Measurements from ENCODE around the gene DYNC1H1.

DYNC1H1 gene

DNA sequence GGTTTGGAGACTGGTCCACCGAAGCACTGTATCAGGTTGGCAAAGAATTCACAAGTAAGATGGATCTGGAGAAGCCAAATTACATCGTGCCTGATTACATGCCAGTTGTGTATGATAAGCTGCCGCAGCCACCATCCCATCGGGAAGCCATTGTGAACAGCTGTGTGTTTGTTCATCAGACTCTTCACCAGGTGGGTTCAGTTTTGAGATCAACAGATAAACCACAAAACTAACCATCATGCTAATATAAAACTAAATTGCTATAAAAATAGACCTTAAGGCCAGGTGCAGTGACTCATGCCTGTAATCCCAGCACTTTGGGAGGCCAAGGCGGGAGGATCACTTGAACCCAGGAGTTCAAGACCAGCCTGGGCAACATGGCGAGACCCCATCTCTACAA lies 63.6 kb downstream of the DYNC1H1 start:
- no peak for FAIRE-seq
- no peak for DNase-seq (ENCODE audit: extremely low spot score, insufficient read length, low read depth)

DNA sequence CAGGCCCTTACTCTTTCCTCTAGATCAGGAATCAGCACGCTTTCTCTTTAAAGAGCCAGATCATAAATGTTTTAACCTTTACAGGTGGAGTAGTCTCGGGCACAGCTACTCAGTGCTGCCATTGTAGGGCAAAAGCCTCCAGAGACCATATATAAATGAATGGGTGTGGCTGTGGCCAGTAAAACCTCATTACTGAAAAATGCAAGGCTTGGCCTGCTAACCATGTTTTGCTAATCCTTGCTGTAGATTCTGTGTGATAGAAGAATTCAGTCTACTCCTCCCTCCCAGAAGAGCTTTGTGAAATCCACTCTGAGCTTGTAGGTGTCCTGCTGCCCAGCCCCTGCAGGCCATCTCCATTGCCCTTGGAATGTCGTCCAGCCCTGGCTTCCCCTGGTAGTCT lies 64.4 kb downstream of the DYNC1H1 start:
- FAIRE-seq, result no peak
- no peak for DNase-seq (ENCODE audit: extremely low spot score, insufficient read length, low read depth)

DNA sequence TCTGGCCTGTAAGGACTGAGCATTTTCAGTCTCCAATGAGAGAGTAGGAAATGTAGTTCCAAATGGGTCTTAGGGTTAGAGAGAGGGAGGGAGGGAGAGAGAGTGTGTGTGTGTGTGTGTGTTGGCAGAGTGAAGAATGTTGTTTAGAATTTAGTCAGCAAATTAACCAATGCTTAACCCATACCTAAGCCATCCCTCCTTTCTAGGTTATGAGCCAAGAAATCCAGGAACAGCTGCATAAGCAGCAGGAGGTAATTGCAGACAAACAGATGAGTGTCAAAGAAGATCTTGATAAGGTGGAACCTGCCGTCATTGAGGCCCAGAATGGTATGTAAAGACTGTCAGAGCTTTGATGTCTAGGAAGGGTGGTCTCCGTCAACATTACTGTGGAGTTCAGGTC lies 65.6 kb downstream of the DYNC1H1 start:
- FAIRE-seq (no peak), DNase-seq (ENCODE audit: extremely low spot score, insufficient read length, low read depth) (no peak)

DNA sequence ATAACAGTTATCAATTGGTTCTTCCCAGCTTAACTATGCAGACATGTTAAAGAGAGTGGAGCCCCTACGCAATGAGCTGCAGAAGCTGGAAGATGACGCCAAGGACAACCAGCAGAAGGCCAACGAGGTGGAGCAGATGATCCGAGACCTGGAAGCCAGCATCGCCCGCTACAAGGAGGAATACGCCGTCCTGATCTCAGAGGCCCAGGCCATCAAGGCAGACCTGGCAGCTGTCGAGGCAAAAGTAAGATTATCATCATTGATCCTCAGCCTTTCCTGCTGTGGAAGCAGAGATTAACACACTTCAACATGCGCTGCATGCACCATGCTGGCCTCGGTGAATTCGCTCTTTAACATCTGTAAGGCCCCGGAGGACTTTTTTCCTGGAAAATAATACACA lies 68.9 kb downstream of the DYNC1H1 start:
- FAIRE-seq (no peak), DNase-seq (ENCODE audit: extremely low spot score, insufficient read length, low read depth) (no peak)

DNA sequence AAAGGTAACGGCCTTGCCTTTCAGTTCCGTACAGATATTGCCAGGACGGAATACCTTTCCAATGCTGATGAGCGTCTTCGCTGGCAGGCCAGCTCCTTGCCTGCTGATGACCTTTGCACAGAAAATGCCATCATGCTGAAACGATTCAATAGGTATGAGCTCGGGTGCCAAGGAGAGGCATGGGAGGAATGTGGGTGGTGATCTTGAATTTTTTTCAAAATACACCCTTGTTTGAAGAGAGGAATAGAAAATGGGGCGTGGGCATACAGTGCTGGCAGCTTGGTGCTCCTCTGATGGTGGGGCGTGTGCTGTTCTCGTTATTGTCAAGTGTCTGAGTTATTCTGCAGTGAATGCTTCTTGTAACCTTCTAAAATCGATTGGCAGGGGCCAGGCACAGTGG lies 69.9 kb downstream of the DYNC1H1 start:
- no peak for FAIRE-seq

DNA sequence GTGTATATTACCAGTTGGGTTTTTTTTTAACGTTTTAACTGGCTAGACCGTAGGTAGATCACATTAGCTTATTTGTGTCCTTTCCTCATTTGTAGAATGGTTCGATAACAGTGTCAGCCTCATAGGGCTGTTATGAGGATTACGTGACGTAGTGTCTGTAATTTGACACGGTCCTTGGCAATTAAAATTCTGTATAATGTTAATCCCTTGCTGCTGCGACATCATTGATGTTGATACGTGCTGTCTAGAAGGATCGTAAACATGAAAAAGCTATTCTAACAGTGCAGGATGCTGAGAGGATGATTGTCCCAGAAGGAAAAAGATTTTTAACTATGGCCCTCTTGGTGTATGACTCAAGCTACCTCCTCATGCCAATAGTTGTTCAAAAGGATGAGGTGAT lies 71.5 kb downstream of the DYNC1H1 start:
- DNase-seq (ENCODE audit: extremely low spot score, insufficient read length, low read depth), result no peak

More for the DNA sequence above, 69.9 kb downstream of the DYNC1H1 start:
- no peak for DNase-seq (ENCODE audit: extremely low spot score, insufficient read length, low read depth)

DNA sequence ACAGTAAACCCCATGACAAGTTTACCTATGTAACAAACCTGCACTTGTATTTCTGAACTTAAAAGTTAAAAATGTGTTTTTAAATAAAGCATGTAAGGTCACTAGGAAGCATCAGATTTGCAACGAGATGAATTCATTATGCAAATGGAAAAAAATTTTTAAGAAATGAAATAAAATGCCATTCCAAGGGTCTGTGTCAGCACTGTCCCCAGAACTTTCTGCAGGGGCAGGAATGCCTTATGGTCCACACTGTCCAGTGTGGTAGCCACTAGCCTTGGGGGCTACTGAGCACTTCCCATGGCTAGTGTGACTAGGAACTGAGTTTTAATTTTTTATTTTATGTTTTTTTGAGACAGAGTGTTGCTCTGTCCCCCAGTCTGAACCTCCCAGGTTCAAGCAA lies 73.3 kb downstream of the DYNC1H1 start:
- FAIRE-seq (no peak), DNase-seq (ENCODE audit: extremely low spot score, insufficient read length, low read depth) (no peak)

More for the DNA sequence above, 71.5 kb downstream of the DYNC1H1 start:
- no peak for FAIRE-seq

DNA sequence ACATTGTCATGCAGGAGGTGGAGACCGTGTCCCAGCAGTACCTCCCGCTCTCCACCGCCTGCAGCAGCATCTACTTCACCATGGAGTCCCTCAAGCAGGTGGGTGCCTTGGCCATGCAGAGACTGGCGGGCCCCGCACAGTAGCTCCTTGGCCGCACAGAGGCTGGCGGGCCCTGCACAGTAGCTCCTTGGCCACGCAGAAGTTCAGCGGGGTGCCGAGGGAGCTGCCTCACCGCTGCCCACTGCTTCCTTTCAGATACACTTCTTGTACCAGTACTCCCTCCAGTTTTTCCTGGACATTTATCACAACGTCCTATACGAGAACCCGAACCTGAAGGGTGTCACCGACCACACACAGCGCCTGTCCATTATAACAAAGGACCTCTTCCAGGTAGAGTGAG lies 74.8 kb downstream of the DYNC1H1 start:
- FAIRE-seq, result no peak
- no peak for DNase-seq (ENCODE audit: extremely low spot score, insufficient read length, low read depth)

DNA sequence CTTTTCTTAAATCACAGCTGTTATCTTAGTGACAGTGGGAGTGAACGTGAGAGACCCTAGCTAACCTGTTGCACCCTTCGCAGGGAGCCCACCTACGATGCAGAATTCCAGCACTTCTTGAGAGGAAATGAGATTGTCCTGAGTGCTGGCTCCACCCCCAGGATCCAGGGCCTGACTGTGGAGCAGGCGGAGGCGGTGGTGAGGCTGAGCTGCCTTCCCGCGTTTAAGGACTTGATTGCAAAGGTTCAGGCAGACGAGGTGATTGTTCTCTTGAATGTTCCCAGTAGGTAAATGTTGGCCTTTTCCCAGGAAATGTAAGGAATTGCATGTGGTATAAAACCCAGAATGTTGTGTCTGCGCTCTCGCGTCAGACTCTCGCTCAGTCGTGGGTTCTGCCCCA lies 75.8 kb downstream of the DYNC1H1 start:
- no peak for DNase-seq (ENCODE audit: extremely low spot score, insufficient read length, low read depth)
- FAIRE-seq, result no peak

DNA sequence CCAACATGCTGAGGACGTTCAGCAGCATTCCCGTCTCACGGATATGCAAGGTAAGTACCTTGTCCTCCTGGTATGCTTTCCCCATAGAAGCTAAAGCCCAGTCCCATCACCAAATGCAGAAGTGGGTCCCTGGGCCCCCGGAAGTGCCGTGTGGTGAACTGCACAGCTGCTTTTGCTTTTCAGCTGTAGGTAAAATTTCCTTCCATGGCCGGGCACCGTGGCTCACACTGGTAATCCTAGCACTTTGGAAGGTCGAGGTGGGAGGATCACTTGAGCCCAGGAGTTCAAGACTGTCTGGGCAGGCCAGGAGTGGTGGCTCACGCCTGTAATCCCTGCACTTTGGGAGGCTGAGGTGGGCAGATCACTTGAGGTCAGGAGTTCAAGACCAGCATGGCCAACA lies 78.3 kb downstream of the DYNC1H1 start:
- no peak for DNase-seq (ENCODE audit: extremely low spot score, insufficient read length, low read depth)
- FAIRE-seq, result no peak

DNA sequence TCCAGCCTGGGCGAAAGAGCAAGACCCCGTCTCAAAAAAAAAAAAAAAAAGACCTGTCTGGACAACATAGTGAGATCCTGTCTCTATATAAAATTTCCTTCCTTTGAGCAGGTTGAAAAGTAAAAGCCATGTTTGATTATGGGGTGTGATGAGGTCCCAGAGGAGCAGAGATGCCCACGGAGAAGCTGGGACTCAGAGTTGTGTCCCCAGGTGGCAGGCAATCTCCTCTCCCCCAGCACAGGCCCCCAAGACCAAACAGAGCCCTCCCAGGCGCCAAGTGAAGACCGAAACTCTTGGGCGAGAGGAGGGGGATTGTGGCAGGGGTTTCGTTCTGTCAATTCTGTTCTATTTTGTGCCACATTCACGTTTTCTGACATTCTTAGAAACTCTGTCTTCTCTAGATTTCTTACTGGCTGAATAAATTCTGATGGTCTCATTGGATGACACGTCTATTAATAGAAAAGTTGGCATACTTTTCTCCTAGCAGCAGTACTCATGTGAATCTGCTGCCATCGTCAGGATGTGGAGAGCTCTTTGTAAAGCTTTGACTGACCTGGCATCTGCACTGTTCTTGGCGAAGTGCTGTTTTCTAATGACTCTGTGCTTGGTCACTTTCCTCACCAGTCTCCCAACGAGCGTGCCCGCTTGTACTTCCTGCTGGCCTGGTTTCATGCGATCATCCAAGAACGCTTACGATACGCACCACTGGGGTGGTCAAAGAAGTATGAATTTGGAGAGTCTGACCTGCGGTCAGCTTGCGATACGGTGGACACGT lies 79.1 kb downstream of the DYNC1H1 start:
- FAIRE-seq (no peak), DNase-seq (ENCODE audit: extremely low spot score, insufficient read length, low read depth) (no peak)

DNA sequence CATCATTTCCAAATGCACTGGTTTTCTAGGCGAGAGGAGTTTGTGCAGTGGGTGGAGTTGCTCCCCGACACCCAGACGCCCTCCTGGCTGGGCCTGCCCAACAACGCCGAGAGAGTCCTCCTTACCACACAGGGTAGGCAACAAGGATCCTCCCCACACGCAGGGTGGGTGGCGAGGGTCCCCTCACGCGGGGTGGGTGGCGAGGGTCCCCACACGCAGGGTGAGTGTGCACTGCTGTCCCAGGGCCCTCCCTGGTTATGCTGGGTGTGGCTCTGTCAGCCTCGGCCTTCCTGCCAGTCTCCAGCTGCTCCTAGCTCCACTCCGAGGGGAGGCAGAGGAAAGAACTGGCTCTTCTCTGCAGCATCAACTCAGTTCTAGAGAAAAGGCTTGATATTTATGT lies 80.2 kb downstream of the DYNC1H1 start:
- FAIRE-seq (no peak), DNase-seq (ENCODE audit: extremely low spot score, insufficient read length, low read depth) (no peak)

DNA sequence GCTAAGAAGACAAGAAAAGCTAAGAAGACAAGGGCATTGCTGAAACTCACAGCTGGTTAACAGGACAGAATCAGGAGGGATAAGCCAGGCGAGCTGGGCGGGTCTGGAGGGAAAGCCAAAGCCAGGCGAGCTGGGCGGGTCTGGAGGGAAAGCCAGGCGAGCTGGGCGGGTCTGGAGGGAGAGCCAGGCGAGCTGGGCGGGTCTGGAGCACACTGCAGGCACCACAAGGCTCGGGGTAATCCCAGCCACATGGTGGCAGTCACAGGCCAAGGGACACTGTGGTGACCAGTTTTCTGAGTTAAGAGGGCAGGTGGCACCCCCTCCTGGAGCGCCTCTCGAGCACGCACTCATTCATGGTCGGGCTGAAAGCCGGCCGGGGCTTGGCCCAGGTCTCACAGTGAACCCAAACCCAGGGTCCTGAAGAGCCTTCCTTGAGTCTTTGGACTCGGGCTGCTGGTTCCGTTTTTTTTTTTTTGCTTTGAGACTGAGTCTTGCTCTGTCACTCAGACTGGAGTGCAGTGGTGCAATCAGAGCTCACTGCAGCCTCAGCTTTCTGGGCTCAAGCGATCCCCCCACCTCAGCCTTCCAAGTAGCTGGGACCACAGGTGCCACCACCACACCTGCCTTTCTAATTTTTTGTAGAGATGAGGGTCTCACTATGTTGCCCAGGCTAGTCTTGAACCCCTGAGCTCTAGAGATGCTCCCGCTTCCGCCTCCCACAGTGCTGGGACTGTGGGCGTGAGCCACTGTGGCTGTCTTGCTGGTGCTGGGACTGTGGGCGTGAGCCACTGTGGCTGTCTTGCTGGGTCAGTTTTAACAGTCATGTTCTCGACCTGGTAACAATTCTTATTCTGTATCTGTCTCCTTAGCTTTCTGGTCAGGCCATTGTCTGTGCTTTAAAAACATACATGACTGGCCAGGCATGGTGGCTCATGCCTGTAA lies 82.2 kb downstream of the DYNC1H1 start:
- DNase-seq (ENCODE audit: extremely low spot score, insufficient read length, low read depth) (no peak), FAIRE-seq (no peak)

DNA sequence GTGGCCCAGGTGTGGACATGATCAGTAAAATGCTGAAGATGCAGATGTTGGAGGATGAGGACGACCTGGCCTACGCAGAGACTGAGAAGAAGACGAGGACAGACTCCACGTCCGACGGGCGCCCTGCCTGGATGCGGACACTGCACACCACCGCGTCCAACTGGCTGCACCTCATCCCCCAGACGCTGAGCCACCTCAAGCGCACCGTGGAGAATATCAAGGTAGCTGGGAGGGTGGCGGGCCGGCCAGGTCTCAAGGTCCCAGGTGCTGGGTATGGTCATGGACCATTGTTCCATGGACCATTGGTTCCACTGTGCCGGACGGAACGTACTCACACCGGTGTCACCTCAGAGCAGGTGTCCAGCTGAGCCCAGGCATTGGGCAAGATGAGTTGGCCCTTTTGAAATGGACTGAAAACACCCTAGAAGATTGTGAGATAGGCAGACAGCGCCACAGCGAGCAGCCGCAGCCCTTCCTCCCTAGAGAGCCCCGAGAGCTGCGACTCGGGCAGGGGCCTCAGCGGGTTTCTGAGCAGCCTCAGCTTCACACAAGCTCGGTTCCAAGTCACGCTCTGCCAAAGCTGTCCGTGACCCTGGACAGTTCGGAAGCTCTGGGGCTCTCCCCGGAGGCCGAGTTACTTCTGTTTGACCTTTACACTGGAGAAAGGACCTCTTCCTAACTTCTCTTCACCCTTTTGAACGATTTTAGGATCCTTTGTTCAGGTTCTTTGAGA lies 83.6 kb downstream of the DYNC1H1 start:
- FAIRE-seq, result no peak
- no peak for DNase-seq (ENCODE audit: extremely low spot score, insufficient read length, low read depth)

DNA sequence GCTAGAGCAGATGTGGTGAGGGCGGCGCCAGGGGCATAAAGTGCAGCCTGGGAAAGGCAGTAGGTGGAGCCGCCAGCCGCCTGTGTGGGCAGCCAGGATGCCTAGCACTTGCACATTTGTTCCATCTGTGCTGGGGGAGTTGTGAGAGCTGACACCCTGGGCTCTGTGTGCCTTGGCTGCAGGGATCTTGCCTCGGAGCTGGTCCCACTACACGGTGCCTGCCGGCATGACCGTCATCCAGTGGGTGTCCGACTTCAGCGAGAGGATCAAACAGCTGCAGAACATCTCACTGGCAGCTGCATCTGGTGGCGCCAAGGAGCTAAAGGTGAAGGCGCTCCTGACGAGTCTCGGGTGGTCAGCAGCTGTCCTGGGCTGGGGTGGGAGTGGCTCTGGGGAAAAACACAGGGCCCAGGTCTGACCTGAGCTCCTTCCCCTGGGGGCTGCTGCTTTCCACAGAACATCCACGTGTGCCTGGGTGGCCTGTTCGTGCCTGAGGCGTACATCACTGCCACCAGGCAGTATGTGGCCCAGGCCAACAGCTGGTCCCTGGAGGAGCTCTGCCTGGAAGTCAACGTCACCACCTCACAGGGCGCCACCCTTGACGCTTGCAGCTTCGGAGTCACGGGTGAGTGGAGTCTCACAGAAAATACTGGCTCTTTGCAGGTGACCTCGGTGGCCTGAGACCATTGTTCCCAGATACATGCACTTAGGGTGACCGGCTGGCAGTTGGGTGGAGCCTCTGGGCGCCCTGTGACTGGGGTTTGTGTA lies 85.1 kb downstream of the DYNC1H1 start:
- FAIRE-seq, result no peak
- no peak for DNase-seq (ENCODE audit: extremely low spot score, insufficient read length, low read depth)

DNA sequence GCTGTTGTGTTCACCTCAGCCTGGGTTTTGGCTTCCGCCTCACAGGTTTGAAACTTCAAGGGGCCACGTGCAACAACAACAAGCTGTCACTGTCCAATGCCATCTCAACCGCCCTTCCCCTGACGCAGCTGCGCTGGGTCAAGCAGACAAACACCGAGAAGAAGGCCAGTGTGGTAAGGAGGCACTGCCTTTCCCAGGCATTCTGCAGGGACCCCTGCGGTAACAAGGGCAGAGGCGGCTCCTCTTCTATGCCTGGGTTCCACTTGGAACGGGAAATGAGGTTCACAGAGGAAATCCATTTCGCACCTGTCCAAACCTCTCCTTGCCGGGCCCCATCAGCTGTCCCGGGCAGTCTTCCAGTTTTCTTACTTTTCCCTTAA lies 85.6 kb downstream of the DYNC1H1 start:
- DNase-seq (ENCODE audit: extremely low spot score, insufficient read length, low read depth), result no peak

DNA sequence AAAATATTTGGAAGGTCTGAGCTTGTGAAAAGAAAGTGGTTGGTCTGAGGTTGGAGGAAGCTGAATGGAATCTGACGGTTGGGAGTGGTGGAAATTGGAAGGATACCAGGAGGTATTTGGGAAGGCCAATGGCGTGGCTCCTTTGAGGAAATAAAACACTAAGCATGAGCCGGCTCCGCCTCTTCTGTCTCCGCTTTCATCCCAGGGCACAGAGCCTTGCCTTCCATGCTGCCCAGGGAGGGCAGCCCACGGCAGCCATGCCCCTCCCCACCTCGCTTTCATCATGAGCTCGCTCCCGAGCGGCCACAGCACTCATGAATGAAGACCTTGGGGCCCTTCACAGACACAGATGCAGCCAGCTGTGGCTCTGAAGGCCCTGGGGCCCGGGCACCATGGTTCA lies 86.3 kb downstream of the DYNC1H1 start:
- no peak for FAIRE-seq
- DNase-seq (ENCODE audit: extremely low spot score, insufficient read length, low read depth), result no peak

More for the DNA sequence above, 85.6 kb downstream of the DYNC1H1 start:
- FAIRE-seq, result no peak

DNA sequence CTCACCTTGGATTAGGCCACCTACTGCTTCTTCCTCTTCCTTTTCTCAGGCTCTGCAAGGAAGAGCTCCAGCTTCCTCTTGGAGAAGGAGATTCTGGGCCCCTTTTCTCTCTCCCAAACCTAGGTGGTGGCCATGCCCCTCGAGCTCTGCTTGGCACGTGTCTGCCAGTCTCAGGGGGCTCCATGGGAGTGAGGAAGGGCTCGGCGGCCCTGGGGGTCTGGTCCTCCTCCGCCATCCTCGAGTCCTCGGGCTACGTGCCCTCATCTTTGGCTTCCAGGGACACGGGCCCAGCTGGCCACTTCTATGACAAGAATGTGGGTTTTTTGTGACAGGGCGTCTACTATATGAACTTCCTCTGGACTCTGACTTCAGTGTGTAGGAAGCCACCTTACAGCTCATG lies 88.1 kb downstream of the DYNC1H1 start:
- DNase-seq (ENCODE audit: extremely low spot score, insufficient read length, low read depth) (no peak), FAIRE-seq (no peak)

DNA sequence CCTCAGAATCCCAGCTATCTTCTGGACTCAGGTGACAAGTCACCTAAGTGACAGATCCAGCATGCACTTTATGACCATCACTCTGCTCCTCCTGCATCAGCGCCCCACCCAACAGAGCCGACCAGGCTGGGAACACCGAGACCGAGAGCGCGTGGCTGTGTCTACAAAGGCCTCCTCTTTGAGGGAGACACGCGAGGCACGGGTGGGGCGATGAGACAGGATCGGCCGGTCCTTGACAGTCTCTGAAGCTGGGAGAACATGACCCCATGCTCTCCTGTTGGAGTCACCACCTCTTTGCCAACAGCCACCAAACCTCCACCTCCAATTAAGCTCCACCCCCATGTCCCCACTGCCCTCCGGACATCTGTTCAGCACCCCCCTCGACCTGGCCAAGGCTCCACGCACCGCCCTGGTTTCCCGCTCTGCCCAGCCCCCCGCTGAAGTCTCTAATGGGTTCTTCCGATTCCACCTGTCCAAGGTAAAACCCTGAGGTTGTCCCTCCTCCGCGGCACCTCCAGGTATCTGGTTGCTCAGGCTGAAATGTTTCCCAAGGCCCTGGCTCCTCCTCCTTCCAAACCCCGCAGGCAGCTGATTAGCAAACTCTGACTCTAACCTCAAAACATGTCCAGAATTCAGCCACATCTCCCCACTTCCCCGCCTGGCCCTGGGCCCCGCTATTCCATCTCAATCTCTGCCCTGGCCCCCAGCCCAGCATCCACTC lies 91.0 kb downstream of the DYNC1H1 start:
- FAIRE-seq (no peak), DNase-seq (ENCODE audit: extremely low spot score, insufficient read length, low read depth) (no peak)
